ENCODE measurements around the gene ZNF618.

Gene ZNF618

GRCh38 chr9:114071197-114071795, 195.2 kb downstream of the ZNF618 start:
- no peaks in the 10 kb centered on the region for H4K20me1 ChIP-seq (ENCODE audit: control insufficient read depth, insufficient read depth, low read depth, low read length)

GRCh38 chr9:114072184-114073140, 196.4 kb downstream of the ZNF618 start:
- H3F3A ChIP-seq (ENCODE audit: control insufficient read depth, insufficient read depth), result no peaks in the 10 kb centered on the region
- H3K4me2 ChIP-seq (ENCODE audit: low read length), result no peak overlapping the region
- H4K20me1 ChIP-seq (ENCODE audit: control insufficient read depth, insufficient read depth, low read depth, low read length), result no peaks in the 10 kb centered on the region
- H3K4me3 ChIP-seq (ENCODE audit: low read length), result no peak overlapping the region
- H3K9me2 ChIP-seq (replicated peaks; ENCODE audit: control insufficient read depth, low read length), result no peaks in the 10 kb centered on the region
- H3K79me2 ChIP-seq (ENCODE audit: control insufficient read depth, low read length), result no peaks in the 10 kb centered on the region
- H3K27ac ChIP-seq (ENCODE audit: low read depth, low read length), result no peak overlapping the region
- no peak for TF ChIP-seq CTCF (IDR thresholded peaks at IDR 0.05; ENCODE audit: low read depth, low read length, poor library complexity, severe bottlenecking)
- no peak for TF ChIP-seq EZH2phosphoT487 (IDR thresholded peaks at IDR 0.05; ENCODE audit: borderline replicate concordance, low read length)
- no peaks in the 10 kb centered on the region for H3K4me1 ChIP-seq (ENCODE audit: control insufficient read depth, low read length)
- H3K27me3 ChIP-seq (ENCODE audit: control insufficient read depth, low read length), result peaks cover 6% of the 10 kb centered on the region; the same call in 1 of the 2 replicates
- no peaks in the 10 kb centered on the region for H3K9me3 ChIP-seq (ENCODE audit: control insufficient read depth, insufficient read depth, low read length)
- H3K36me3 ChIP-seq (ENCODE audit: control insufficient read depth, low read length), result no peaks in the 10 kb centered on the region

More at GRCh38 chr9:114071197-114071795, 195.2 kb downstream of the ZNF618 start:
- Histone ChIP-seq H3F3A (ENCODE audit: control insufficient read depth, insufficient read depth) (no peaks in the 10 kb centered on the region), H3K27ac (ENCODE audit: low read depth, low read length) (no peak overlapping the region), H3K36me3 (ENCODE audit: control insufficient read depth, low read length) (no peaks in the 10 kb centered on the region), H3K4me1 (ENCODE audit: control insufficient read depth, low read length) (no peaks in the 10 kb centered on the region), H3K9me3 (ENCODE audit: control insufficient read depth, insufficient read depth, low read length) (no peaks in the 10 kb centered on the region), H3K9me2 (replicated peaks; ENCODE audit: control insufficient read depth, low read length) (no peaks in the 10 kb centered on the region), H3K27me3 (ENCODE audit: control insufficient read depth, low read length) (peaks cover 6% of the 10 kb centered on the region; the same call in 1 of the 2 replicates), H3K79me2 (ENCODE audit: control insufficient read depth, low read length) (no peaks in the 10 kb centered on the region), H3K4me2 (ENCODE audit: low read length) (no peak overlapping the region), H3K4me3 (ENCODE audit: low read length) (no peak overlapping the region)
- TF ChIP-seq EZH2phosphoT487 (IDR thresholded peaks at IDR 0.05; ENCODE audit: borderline replicate concordance, low read length), result no peak
- TF ChIP-seq CTCF (IDR thresholded peaks at IDR 0.05; ENCODE audit: low read depth, low read length, poor library complexity, severe bottlenecking), result no peak

GRCh38 chr9:114075602-114076001, 199.5 kb downstream of the ZNF618 start:
- Histone ChIP-seq H3K79me2 (ENCODE audit: control insufficient read depth, low read length) (no peaks in the 10 kb centered on the region), H3K36me3 (ENCODE audit: control insufficient read depth, low read length) (no peaks in the 10 kb centered on the region), H3F3A (ENCODE audit: control insufficient read depth, insufficient read depth) (no peaks in the 10 kb centered on the region), H3K4me3 (ENCODE audit: low read length) (no peak overlapping the region), H3K9me2 (replicated peaks; ENCODE audit: control insufficient read depth, low read length) (no peaks in the 10 kb centered on the region), H3K4me2 (ENCODE audit: low read length) (no peak overlapping the region), H3K9me3 (ENCODE audit: control insufficient read depth, insufficient read depth, low read length) (no peaks in the 10 kb centered on the region), H3K27ac (ENCODE audit: low read depth, low read length) (no peak overlapping the region), H4K20me1 (ENCODE audit: control insufficient read depth, insufficient read depth, low read depth, low read length) (no peaks in the 10 kb centered on the region), H3K27me3 (ENCODE audit: control insufficient read depth, low read length) (peaks cover 6% of the 10 kb centered on the region; the same call in 1 of the 2 replicates), H3K4me1 (ENCODE audit: control insufficient read depth, low read length) (no peaks in the 10 kb centered on the region)
- TF ChIP-seq EZH2phosphoT487 (IDR thresholded peaks at IDR 0.05; ENCODE audit: borderline replicate concordance, low read length) (no peak), CTCF (IDR thresholded peaks at IDR 0.05; ENCODE audit: low read depth, low read length, poor library complexity, severe bottlenecking) (no peak)
